GM10266 (cell line): ENCODE data around the gene ABCG2.

Source experiments
- DNase-seq: peaks from one replicate; pipeline ENCODE4 v3.0.0; 2012; ENCODE audit errors: extremely low spot score
- CTCF ChIP-seq: IDR thresholded peaks from 2 replicates; pipeline ENCODE4 v1.5.1; 2012; ENCODE audit warnings: mild to moderate bottlenecking, low read depth; ENCODE audit not compliant: control insufficient read depth, insufficient read depth; ENCODE audit errors: missing control alignments

The ABCG2 gene

GRCh38 chr4:88040707-88041106, 117.7 kb downstream of the ABCG2 start:
- no peak for TF ChIP-seq CTCF
- DNase-seq: no peak
